Endothelial cell of umbilical vein (primary cell): ENCODE results near the gene PYROXD2. TPM values are rescaled to one million over a fixed set of nuclear protein-coding genes. Genes with fewer than 3 reads are reported as not detected.

Experiments used
- BruUV-seq: library from RNA; stranded (reverse); fragments of 400-500 nt; replicated peaks from 2 replicates; lab custom pipeline; 2021; lab: Mats Ljungman, UMichigan
- CTCF ChIA-PET: fragments of 300-600, 350-600 bp; sonication (Branson Sonifier 250); formaldehyde crosslinking; loops from one replicate; lab custom pipeline; 2021; ENCODE audit warnings: antibody characterized with exemption, inconsistent platforms; lab: Charles Lee
- POLR2A ChIA-PET: fragments of 300-600, 350-600 bp; sonication (Branson Sonifier 250); formaldehyde crosslinking; loops from one replicate; lab custom pipeline; 2021; ENCODE audit warnings: antibody characterized with exemption, inconsistent platforms; lab: Charles Lee
- DNase-seq: peaks from one replicate; pipeline ENCODE4 v3.0.0-alpha.2; 2011; ENCODE audit warnings: low read depth, low spot score
- FAIRE-seq: peaks from 2 replicates; lab custom pipeline; 2011; peaks lifted over from hg19 to GRCh38; lab: Jason Lieb, UNC
- H2AFZ ChIP-seq: 2 replicates; pipeline ENCODE4 v1.6.0; 2012; ENCODE audit warnings: low read depth, low read length, control low read depth, inconsistent platforms
- H3K27ac ChIP-seq: 2 replicates; pipeline ENCODE4 v1.5.1; 2011; ENCODE audit warnings: low read depth, mild to moderate bottlenecking, control low read depth, low read length, moderate library complexity; ENCODE audit not compliant: insufficient read depth
- H3K27me3 ChIP-seq, 2 experiments: 2 replicates each; pipeline versions ENCODE4 v1.6.0 to v1.6.1; 2011; ENCODE audit warnings: low read length in 2 of 2, mixed read lengths in 1 of 2; ENCODE audit not compliant: control insufficient read depth in 2 of 2, insufficient read depth in 2 of 2
- H3K36me3 ChIP-seq, 2 experiments: 2 replicates in 1 of 2; 3 replicates in 1 of 2; pipeline ENCODE4 v1.5.1; 2011; ENCODE audit warnings: low read length in 2 of 2, mild to moderate bottlenecking in 1 of 2, moderate library complexity in 1 of 2; ENCODE audit not compliant: control insufficient read depth in 2 of 2, insufficient read depth in 2 of 2; ENCODE audit errors: extremely low read depth in 1 of 2
- H3K4me1 ChIP-seq: 3 replicates; pipeline ENCODE4 v1.5.1; 2011; ENCODE audit warnings: mild to moderate bottlenecking, low read length; ENCODE audit not compliant: control insufficient read depth, insufficient read depth; ENCODE audit errors: extremely low read depth
- H3K4me2 ChIP-seq: 2 replicates; pipeline ENCODE4 v1.6.1; 2011; ENCODE audit warnings: low read length, control low read depth, mixed read lengths; ENCODE audit not compliant: insufficient read depth
- H3K4me3 ChIP-seq, 3 experiments: fragments of 200-600 bp in 1 of 3; sonication (generic), shearing (Covaris generic) in 1 of 3; replicated peaks in 1 of 3; 2 replicates each; pipeline ENCODE4 v1.5.1; 2011 to 2016; ENCODE audit warnings: control low read depth in 3 of 3, low read length in 3 of 3, mild to moderate bottlenecking in 2 of 3, inconsistent platforms in 1 of 3, low read depth in 1 of 3, moderate library complexity in 1 of 3; ENCODE audit not compliant: insufficient read depth in 1 of 3
- H3K79me2 ChIP-seq: 2 replicates; pipeline ENCODE4 v1.6.0; 2012; ENCODE audit warnings: low read length, inconsistent platforms; ENCODE audit not compliant: control insufficient read depth, insufficient read depth
- H3K9ac ChIP-seq: replicated peaks from 2 replicates; pipeline ENCODE3; 2011; ENCODE audit warnings: low read length, control low read depth; ENCODE audit not compliant: insufficient read depth; ENCODE audit errors: extremely low read depth
- H3K9me1 ChIP-seq: replicated peaks from 3 replicates; pipeline ENCODE4 v1.6.0; 2011; ENCODE audit warnings: mild to moderate bottlenecking, low read length; ENCODE audit not compliant: control insufficient read depth, insufficient read depth; ENCODE audit errors: extremely low read depth
- H3K9me3 ChIP-seq: replicated peaks from 2 replicates; pipeline ENCODE4 v1.5.1; 2012; ENCODE audit warnings: low read length, inconsistent platforms; ENCODE audit not compliant: control insufficient read depth, insufficient read depth
- H4K20me1 ChIP-seq: replicated peaks from 2 replicates; pipeline ENCODE3; 2011; ENCODE audit warnings: mild to moderate bottlenecking, low read length; ENCODE audit not compliant: control insufficient read depth, insufficient read depth; ENCODE audit errors: extremely low read depth
- CTCF ChIP-seq, 2 donors: IDR thresholded peaks; 1 replicate in 1 of 2; 2 replicates in 1 of 2; pipeline ENCODE4 v1.5.1; 2011; ENCODE audit warnings: low read length in 2 of 2, mild to moderate bottlenecking in 2 of 2, moderate library complexity in 2 of 2, control low read depth in 1 of 2, inconsistent platforms in 1 of 2, low read depth in 1 of 2; ENCODE audit not compliant: insufficient read depth in 1 of 2; ENCODE audit errors: extremely low read depth in 1 of 2
- EZH2 ChIP-seq: IDR thresholded peaks from 2 replicates; pipeline ENCODE4 v1.6.1; 2012; ENCODE audit warnings: borderline replicate concordance, low read depth, mild to moderate bottlenecking, moderate library complexity, low read length, inconsistent platforms; ENCODE audit not compliant: severe bottlenecking
- FOS ChIP-seq: IDR thresholded peaks from 2 replicates; pipeline ENCODE4 v1.6.1; 2011; ENCODE audit warnings: mild to moderate bottlenecking, low read length, moderate library complexity, borderline replicate concordance; ENCODE audit not compliant: insufficient read depth
- GATA2 ChIP-seq: IDR thresholded peaks from 2 replicates; pipeline ENCODE4 v1.7.0; 2011; ENCODE audit warnings: low read depth, mild to moderate bottlenecking, moderate library complexity, mixed read lengths, low read length; ENCODE audit not compliant: insufficient read length, insufficient read depth
- JUN ChIP-seq: IDR thresholded peaks from 2 replicates; pipeline ENCODE4 v1.6.1; 2011; ENCODE audit warnings: borderline replicate concordance, low read depth; ENCODE audit not compliant: insufficient read length, insufficient read depth
- MAX ChIP-seq: IDR thresholded peaks from 2 replicates; pipeline ENCODE4 v1.6.1; 2011; ENCODE audit not compliant: insufficient read depth, insufficient read length
- MYC ChIP-seq: IDR thresholded peaks from one replicate; pipeline ENCODE4 v1.6.1; 2011; ENCODE audit warnings: mild to moderate bottlenecking, low read depth, low read length
- POLR2A ChIP-seq: IDR thresholded peaks from 2 replicates; pipeline ENCODE4 v1.6.1; 2012; ENCODE audit warnings: low read depth, mild to moderate bottlenecking, control low read depth, low read length
- POLR2AphosphoS5 ChIP-seq: IDR thresholded peaks from 2 replicates; pipeline ENCODE4 v1.6.1; 2012; ENCODE audit warnings: low read depth, mild to moderate bottlenecking, control low read depth, low read length, moderate library complexity; ENCODE audit not compliant: insufficient read depth
- dilution Hi-C: fragments of 300-500 bp; cut with MboI; formaldehyde crosslinking; loops from one replicate; pipeline ENCODE4 v1.15.0; 2019; ENCODE audit warnings: low sequenced_read_pairs; ENCODE audit not compliant: extremely low pct_ligation_motif_present
- intact Hi-C: fragments of 100-400 bp; cut with micrococcal nuclease; formaldehyde crosslinking; loops from one replicate; pipeline ENCODE4 v1.10.0; 2022
- polyA plus RNA-seq, 4 experiments: library from polyadenylated mRNA; depleted of rRNA in 3 of 4; stranded (reverse) in 3 of 4; unstranded in 1 of 4; fragments of >200 nt; gene quantifications; 2 replicates each; pipeline versions ENCODE4 v1.2.1 to v1.2.3, GENCODE V29; 2011 to 2012; ENCODE audit warnings: missing spikeins in 1 of 4
- total RNA-seq: library from RNA; stranded (reverse); gene quantifications from 2 replicates; pipeline ENCODE4 v1.2.3, GENCODE V29; 2021

Gene PYROXD2
- total and polyA plus RNA-seq, 2 donors (not counting 3 experiments of a cell fraction or from before 2014, with no cell fraction given), result 7.0 to 13.7 TPM

GRCh38 chr10:98400482-98400881, 14.5 kb downstream of the PYROXD2 start:
- Histone ChIP-seq H4K20me1 (no peaks in the 10 kb centered on the region), H3K27me3 (no peaks in the 10 kb centered on the region), H3K4me1 (no peaks in the 10 kb centered on the region), H3K9me3 (no peaks in the 10 kb centered on the region), H3K79me2 (no peaks in the 10 kb centered on the region), H3K36me3 (no peaks in the 10 kb centered on the region), H3K4me2 (no peak overlapping the region), H3K27ac (no peak overlapping the region), H3K4me3 (no peak overlapping the region), H3K9me1 (no peaks in the 10 kb centered on the region), H3K9ac (no peak overlapping the region), H2AFZ (no peak overlapping the region)
- CTCF ChIA-PET, result no interaction called here
- dilution Hi-C loops, result no loop called here
- no TSS peak for BruUV-seq
- DNase-seq (no peak), FAIRE-seq (no peak)
- intact Hi-C loops, result no loop called here
- POLR2A ChIA-PET, result no interaction called here
- no peak for TF ChIP-seq EZH2
- TF ChIP-seq MYC, result no peak

GRCh38 chr10:98399784-98400183, 15.2 kb downstream of the PYROXD2 start:
- no peaks in the 10 kb centered on the region for H4K20me1 ChIP-seq
- H3K27me3 ChIP-seq, result no peaks in the 10 kb centered on the region
- H3K79me2 ChIP-seq, result no peaks in the 10 kb centered on the region
- DNase-seq, result no peak
- dilution Hi-C loops (no loop called here), intact Hi-C loops (no loop called here)
- no peak overlapping the region for H3K9ac ChIP-seq
- no TSS peak for BruUV-seq
- H3K9me3 ChIP-seq, result no peaks in the 10 kb centered on the region
- FAIRE-seq, result no peak
- no peaks in the 10 kb centered on the region for H3K36me3 ChIP-seq
- H3K9me1 ChIP-seq, result no peaks in the 10 kb centered on the region
- no peak overlapping the region for H3K4me3 ChIP-seq
- TF ChIP-seq FOS (no peak), MAX (no peak), MYC (no peak), GATA2 (no peak), POLR2A (no peak), EZH2 (no peak), JUN (no peak), CTCF (IDR thresholded peaks at IDR 0.05; ENCODE audit: extremely low read depth in 1 of 2, insufficient read depth in 1 of 2, low read depth in 1 of 2, low read length in 2 of 2) (no peak), POLR2AphosphoS5 (no peak)
- H3K4me2 ChIP-seq, result no peak overlapping the region
- H2AFZ ChIP-seq, result no peak overlapping the region
- CTCF ChIA-PET, result interaction anchor here (1.6 kb wide), 1 partner anchor 9 kb away, joined by 3 read pairs; no protein-coding TSS in a partner anchor
- POLR2A ChIA-PET, result no interaction called here
- no peak overlapping the region for H3K27ac ChIP-seq
- H3K4me1 ChIP-seq, result no peaks in the 10 kb centered on the region
